NCI-H1694 treated with DMSO at 0.1 percent for 48 hours (cell line): ENCODE data around the gene MMP25.
"Not testable (repeated sequence)": the region's sequence is repeated elsewhere in the genome, so short reads cannot be mapped to it uniquely, and the experiment has no call there.

Experiments used
- DNase-seq: peaks from one replicate; lab custom pipeline; 2025; lab: John Stamatoyannopoulos, UW

The MMP25 gene

DNA sequence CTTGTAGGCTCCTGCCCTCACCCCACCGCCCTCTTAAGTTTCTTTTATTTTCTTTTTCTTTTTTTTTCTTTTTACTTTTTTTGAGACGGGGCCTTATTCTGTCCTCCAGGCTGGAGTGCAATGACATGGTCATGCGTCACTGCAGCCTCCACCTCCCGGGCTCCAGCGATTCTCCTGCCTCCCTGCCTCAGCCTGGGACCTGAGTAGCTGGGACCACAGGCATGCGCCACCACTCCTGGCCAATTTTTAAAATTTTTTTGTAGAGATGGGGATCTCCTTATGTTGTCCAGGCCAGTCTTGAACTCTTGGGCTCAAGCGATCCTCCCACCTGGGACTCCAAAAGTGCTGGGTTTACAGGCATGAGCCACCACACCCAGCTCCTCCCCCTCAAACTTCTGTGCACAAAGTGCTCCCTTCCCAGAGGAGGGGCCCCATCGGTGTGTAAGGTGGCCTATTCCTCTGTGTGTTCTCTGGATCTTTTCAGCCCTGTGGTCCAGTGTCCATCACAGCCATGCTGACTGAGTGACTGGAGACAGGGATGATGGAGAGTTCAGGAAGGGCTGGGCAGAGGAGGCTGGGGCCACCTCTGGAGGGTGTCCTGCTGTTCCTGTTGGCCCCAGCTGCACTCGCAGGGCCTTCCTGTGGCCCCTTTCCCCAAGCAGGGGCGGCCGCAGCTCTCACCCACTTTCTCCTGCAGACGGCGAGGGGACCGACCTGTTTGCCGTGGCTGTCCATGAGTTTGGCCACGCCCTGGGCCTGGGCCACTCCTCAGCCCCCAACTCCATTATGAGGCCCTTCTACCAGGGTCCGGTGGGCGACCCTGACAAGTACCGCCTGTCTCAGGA lies 10.2 kb downstream of the MMP25 start:
- DNase-seq, result no peak

DNA sequence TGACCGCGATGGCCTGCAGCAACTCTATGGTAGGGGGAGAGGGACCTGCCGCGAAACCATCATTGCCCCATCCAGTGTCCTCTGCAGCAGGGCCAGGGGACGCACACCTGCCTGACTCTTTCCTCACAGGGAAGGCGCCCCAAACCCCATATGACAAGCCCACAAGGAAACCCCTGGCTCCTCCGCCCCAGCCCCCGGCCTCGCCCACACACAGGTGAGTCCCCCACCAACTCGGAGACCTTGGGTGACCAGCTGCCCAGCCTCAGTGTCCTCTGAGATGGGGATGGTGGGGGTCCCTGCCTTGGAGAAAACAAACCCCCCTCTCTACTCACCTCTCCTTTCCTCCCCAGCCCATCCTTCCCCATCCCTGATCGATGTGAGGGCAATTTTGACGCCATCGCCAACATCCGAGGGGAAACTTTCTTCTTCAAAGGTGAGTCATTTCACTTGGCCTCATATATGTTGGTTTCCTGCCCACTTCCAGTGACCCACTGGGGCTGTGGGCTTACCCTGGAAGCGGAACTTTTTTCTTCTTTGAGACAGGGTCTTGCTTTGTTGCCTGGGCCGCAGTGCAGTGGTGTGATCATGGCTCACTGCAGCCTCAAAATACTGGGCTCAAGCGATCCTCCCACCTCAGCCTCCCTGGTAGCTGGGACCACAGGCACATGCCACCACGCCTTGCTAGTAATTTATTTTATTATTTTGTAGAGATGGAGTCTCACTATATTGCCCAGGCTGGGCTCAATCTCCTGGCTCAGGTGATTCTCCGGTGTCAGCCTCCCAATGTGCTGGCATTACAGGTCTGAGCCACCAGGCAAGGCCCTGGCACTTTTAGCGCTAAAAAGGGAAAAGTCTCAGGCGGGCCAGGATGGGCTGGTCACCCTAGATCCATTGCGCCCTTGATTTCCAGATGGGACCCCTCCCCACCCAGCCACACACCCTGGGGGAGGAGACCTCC lies 11.1 kb downstream of the MMP25 start:
- no peak for DNase-seq

DNA sequence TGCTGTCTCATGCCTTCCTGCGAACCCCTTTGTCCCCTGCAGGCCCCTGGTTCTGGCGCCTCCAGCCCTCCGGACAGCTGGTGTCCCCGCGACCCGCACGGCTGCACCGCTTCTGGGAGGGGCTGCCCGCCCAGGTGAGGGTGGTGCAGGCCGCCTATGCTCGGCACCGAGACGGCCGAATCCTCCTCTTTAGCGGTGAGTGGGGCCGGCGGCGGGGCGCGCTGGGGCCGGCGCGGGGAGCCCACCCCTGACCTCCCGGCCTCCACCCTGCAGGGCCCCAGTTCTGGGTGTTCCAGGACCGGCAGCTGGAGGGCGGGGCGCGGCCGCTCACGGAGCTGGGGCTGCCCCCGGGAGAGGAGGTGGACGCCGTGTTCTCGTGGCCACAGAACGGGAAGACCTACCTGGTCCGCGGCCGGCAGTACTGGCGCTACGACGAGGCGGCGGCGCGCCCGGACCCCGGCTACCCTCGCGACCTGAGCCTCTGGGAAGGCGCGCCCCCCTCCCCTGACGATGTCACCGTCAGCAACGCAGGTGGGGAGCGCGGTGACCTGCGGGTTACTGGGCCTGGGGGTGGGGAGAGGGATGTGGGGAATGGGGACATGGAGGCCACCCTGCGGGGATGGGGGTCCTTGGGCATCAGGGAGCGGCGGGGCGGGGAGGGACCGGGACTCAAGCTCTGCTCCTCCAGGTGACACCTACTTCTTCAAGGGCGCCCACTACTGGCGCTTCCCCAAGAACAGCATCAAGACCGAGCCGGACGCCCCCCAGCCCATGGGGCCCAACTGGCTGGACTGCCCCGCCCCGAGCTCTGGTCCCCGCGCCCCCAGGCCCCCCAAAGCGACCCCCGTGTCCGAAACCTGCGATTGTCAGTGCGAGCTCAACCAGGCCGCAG lies 12.0 kb downstream of the MMP25 start:
- DNase-seq, result no peak

DNA sequence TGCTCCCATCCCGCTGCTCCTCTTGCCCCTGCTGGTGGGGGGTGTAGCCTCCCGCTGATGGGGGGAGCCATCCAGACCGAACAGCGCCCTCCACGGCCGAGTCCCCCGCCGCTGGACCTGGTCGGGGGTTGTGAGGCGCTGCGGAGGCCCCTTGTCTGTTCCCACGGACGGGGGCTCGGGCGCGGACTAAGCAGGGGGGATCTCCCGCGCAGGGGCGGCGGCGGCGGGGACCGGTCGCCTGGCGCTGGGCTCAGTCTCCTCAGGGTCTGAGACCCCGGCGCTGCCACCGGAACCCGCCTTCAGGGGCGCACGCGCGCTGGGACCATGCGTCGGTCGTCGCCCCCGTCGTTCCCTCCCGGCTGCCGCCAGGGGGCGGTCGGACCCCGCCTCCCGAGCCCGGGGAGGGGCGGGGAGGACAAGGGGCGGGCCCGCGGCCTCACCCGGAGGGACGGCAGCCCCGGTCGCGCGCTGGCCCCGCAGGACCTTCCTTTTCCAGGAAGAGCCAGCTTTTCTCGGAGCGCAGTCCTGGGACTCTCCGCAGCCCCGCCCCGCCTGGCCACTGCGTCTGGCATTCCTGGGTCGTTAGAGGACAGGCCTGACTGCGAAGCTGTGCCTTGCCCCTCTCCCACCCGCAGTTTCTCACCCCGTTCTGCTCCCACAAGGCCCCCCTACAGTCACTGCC lies 12.8 kb downstream of the MMP25 start:
- peak; percentile 30 for DNase-seq

DNA sequence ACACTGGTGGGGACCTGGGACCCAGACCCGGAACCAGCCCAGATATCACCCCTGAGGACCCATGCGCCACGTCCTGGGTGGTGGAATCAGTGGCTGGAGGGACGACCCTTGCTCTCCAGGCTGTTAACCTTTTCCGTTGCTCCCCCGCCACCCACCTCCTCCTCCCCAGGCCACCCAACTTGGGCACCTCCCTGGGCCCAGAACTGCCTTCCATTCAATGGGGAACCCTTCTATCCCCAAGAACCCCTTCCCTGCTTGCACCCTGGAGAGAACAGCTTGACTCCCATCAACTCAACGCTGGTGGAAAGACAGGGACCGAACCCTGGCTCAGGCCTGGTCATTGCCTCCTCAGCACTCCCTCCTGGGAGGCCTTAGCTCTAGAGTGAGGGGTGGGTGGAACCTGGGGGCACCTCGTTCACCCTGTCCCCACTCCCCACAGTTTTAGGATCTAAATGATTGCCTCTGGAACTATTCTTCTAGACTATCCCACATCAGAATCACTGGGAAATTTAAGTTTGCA lies 13.4 kb downstream of the MMP25 start:
- DNase-seq, result no peak

DNA sequence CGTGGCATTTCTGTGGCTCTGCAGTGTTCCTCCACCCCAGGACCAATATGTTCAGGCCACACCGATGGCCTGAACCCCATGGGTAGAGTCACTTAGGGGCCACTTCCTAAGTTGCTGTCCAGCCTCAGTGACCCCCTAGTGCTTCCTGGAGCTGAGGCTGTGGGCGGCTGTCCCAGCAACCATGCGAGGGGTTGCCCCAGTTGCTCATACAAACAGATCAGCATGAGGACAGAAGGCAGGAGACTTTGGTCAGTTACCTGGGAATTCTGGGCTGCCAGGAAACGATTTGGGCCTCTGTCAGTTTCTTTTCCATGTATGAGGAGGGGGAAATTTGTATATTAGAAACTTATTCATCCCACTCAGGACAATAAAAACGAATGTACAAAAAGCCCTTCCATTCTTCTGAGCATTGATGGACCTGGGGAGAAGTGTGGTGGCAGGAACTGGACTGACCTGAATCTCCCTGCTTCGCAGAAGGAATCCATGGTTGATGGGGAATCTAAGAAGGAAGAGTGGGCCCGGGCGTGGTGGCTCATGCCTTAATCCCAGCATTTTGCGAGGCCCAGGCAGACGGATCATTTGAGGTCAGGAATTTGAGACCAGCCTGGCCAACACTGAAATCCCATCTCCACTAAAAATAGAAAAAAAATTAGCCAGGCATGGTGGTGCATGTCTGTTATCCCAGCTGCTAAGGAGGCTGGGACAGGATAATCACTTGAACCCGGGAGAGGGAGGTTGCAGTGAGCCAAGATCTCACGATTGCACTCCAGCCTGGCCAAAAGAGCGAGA lies 14.2 kb downstream of the MMP25 start:
- DNase-seq, result no peak

DNA sequence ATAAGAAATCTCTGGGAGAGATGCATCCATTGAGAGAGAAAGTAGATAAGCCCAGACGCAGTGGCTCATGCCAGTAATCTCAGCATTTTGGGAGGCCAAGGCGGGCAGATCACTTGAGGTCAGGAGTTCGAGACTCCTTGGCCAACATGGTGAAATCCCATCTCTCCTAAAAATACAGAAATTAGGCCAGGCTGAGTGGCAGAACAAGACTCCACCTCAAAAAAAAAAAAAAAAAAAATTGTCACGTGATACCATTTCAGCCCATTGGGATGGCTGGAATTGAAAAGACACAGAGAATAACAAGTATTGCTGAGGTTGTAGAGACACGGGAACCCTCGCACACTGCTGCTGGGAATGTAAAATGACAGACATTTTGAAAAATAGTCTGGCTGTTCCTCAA lies 16.2 kb downstream of the MMP25 start:
- DNase-seq, result no peak

DNA sequence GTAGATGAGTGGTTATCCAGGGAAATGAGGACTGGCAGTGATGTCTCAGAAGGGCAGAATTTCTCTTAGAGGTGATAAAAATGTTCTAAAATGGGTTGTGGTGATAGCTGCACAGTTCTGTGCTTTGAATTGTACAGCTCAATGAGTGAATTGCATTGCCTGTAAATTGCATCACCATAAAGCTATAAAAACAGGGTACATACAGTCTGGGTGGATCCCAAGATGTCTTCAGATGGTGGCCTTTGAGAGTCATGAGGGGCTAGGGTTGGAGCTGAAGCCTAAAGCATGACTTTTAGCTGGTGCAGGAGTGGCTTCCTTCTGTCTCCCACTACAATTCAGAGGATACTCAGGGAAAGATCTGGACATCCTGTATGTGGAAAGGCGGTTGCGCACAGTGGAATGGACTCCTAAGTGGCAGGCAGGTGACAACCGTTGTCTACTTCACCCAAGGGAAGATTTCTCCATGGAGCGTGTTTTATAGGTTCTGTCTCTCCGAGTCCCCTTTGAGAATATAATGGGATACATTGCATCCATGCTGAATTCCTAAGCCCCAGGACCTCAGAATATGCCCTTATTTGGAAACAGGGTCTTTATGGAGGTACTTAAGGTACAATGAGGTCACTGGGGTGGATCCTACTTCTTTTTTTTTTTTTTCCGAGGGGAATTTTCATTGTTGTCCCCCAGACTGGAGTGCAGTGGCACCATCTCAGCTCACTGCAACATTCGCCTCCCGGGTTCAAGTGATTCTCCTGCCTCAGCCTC lies 17.4 kb downstream of the MMP25 start:
- DNase-seq, result no peak

DNA sequence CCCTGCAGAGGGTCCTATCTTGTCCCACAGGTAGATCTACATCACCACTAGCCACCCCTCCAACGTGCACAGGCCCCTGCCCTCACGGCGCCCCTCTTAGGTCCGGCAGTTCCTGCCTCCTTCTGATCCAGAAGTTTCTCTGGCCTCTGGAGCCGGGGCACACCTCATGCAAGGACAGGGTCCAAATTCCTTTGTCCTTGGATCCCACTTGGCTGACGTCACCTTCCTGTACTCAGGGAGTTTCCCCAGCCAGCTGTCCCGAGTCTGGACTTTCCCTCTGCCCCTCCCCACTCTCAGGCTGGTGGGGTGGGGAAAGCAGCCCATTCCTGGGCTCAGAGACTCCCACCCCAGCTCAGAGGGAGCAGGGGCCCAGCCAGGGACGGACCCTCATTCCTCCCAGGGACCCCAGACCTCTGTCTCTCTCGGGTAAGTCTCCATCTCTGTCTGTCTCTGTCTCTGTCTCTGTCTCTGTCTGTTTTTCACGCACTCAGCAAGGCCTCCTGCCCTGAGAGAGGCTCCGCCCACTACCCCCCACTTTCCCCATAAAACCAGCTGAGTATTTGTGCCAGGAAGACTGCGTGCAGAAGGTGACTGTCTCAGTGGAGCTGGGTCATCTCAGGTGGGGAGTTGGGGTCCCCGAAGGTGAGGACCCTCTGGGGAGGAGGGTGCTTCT lies 18.8 kb downstream of the MMP25 start, which contains the start of gene IL32:
TSS of gene IL32 (plus strand) at position 572 of the 673 bp plus-strand sequence. CDS start 172 bp downstream, outside the sequence.
- DNase-seq, result no peak

DNA sequence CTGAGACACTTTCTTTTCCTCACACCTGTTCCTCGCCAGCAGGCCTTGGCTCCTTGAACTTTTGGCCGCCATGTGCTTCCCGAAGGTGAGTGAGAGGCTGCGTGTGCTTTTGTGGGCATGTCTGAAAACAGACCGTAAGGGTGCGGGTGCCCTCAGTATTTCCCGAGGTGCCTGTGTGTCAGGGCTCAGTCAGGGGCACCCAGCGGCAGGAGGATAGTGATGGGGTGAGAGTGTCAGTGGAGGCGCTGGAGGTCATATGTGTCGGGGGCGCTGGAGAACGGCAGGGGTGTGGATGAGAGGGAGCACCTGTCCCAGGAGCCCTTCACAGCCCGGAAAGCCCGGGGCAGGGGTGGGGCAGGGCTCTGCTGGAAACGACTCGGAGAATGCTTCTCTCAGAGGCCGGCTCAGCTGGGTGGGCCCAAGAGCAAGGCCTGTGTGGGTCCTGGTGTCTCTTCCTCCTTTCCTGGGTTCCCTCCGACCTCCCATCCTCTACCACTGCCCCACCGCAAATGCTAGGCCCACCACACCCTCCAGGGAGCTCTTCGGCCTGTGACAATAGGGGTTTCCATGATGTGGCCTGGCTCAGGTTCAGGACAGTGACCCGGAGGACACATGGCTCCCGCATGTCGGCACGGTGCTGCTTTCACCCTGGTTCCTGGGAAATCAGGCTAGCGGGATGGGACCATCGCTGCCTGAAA lies 19.5 kb downstream of the MMP25 start:
- no peak for DNase-seq

DNA sequence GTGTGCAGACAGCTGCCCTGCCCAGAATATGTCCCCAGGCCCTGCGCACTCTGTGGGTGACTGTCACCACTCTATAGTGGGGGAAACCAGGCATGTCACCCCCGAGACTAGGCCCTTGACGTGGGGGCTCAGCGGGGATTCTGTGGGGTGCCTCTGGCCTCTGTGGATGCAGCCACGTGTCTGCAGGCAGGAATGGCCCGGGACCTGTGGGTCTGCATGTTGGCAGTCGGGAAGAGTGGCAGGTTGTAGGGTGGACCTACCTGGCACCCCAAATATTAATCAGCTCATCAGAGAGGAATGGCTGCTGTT lies 20.0 kb downstream of the MMP25 start:
- no peak for DNase-seq

DNA sequence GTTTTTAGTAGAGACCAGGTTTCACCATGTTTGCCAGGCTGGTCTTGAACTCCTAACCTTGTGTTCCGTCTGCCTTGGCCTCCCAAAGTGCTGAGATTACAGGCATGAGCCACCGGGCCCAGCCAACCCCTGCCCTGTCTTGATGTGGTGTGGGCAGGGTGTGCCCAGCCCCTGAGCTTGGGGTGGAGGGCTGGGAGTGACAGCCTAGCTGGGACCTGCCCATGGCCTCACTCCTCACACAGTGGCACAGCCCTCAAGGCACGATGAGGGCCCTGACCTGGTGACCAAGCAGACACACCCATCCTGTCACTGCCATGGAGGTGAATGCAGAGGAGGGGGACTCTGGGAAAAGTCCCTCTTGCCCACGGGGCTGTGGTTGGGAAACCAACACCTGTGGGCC lies 22.1 kb downstream of the MMP25 start:
- no peak for DNase-seq

DNA sequence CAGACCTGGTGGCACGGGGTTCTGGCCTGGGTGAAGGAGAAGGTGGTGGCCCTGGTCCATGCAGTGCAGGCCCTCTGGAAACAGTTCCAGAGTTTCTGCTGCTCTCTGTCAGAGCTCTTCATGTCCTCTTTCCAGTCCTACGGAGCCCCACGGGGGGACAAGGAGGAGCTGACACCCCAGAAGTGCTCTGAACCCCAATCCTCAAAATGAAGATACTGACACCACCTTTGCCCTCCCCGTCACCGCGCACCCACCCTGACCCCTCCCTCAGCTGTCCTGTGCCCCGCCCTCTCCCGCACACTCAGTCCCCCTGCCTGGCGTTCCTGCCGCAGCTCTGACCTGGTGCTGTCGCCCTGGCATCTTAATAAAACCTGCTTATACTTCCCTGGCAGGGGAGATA lies 22.8 kb downstream of the MMP25 start:
- DNase-seq, result not testable (repeated sequence)

DNA sequence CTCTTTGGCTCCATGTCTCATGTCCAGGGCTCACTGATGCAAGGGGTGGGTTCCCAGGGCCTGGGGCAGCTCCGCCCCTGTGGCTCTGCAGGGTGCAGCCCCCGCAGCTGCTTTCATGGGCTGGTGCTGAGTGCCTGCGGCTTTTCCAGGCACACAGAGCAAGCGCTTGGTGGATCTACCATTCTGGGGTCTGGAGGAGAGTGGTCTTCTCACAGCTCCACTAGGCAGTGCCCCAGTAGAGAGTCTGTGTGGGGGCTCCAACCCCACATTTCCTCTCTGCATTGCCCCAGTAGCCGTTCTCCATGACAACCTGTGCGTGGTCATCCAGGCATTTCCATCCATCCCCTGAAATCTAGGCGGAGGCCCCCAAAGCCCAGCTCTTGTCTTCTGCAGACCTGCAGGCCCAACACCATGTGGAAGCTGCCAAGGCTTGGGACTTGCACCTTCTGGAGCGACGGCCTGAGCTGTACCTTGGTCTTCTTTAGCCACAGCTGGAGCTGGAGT lies 24.3 kb downstream of the MMP25 start:
- DNase-seq, result no peak

DNA sequence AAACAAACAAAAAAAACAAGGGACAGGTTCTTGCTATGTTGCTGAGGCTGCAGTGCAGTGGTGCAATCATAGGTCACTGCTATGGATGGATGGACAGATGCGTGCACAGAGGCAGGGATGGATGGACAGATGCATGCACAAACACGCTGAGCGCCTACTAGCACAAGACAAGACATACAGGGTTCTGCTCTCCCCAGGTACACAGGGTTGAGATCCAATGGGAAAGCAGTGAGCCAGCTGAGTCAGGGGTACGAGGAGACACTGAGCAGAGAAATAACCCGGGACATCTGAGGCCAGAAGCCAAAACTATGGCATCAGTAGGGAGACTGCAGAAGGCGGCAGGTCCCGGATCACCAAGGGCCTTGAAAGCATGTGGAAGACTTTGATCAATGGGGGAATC lies 25.3 kb downstream of the MMP25 start:
- DNase-seq, result no peak

DNA sequence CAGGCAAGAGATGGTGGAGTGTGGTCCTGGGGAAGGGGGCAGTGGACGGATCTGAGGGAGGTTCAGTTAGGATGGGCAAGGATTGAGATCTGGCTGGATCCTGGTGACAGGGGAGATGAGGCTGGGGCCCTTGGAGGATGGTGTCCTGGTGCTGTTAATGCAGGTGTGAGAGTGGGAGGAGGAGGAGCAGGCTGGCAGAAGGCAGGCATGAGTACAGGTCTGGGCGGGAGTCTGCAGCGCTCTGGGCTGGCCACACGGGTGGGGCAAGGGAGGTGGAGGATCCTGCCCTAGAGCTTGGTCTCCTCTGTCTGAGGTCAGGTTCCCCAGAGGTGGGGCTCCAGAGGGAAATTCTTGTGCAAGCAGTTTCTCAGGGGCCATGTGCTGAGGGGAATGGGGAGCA lies 25.8 kb downstream of the MMP25 start:
- DNase-seq, result not testable (repeated sequence)

DNA sequence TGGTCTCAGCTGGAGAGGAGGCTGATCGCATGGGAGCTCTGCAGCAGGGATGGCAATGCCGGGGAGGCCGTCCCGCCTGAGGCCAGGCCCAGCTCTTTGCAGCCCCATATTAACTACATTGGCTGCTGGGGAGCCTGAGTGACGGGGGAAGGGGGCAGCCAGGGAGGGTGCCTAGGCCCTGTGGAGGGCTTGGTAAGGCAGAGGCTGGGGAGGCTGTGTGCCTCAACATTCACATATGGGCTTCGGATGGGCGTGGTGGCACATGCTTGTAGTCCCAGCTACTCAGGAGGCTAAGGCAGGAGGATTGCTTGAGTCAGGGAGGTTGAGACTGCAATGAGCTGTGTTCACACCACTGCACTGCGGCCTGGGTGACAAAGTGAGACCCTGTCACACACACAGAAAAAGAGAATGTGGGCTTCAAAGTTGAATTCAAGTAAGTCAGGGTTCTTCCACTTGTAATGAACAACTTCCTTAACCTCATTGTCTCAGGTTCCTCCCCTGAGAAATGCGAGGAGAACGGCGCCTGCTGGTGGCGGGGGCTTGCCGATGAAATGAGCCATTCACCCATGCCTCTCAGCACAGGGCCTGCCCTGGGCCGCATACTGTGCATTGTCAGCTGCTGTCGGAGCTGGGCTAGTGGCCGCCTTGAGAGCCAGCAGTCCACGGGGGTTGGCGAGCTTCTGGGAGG lies 26.4 kb downstream of the MMP25 start:
- not testable (repeated sequence) for DNase-seq

DNA sequence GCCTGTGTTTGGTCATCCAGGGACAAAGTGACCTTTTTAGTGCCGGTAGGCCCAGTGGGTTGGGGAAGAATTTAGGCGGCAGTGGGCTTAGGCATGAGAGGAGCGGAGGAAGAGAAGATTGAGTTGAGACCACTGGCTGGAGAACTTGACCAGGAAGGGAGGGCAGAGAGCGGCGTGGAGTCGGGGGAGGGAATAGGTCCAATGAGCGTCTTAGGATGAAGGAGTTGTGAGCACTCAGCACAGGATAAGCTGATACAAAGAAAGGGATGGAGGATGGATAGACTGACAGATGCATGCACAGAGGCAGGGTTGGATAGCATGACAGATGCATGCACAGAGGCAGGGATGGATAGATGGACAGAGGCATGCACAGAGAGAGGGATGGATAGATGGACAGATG lies 27.1 kb downstream of the MMP25 start:
- no peak for DNase-seq
